ENCODE measurements around the gene C1QA. TPM values are rescaled to one million over a fixed set of nuclear protein-coding genes. Genes with fewer than 3 reads are reported as not detected.

C1QA gene
- total and polyA plus RNA-seq, 10 of the 15 experiments (the other 5 are each of a cell fraction or from before 2014, with no cell fraction given), result 0.59 TPM; not detected in 9

DNA sequence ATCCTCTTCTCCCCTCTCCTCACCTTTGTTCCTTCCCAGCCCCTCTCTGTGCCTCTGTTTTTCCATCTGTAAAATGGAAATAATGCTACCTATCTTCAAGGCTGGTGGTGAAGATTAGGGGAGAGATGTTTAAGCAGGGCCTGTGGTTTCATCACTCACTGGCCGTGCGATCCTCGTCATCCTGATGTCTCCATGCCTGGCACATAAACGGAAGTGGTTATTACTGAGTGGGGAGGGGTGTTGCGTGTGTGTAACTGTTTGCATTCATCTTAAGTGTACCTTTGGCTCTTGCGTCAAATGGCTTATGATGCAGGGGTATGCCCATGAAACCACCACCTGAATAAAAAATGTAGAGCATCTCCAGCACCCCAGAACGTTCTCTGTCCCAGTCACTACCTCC lies 17.2 kb upstream of the C1QA start:
- H3K27me3 ChIP-seq (replicated peaks in 1 of 2; ENCODE audit: control insufficient read depth in 2 of 2, insufficient read depth in 2 of 2, low read length in 1 of 2), result peaks cover 0 to 3% of the 10 kb centered on the region in 2 experiments; a peak in 3 of 4 replicates
- intact Hi-C loops (cut with micrococcal nuclease; ENCODE audit: unreplicated experiment), result no loop called here
- no TSS peak for BruUV-seq (replicated peaks)
- ChIA-PET POLR2A (no interaction called here), CTCF (no interaction called here), SMC1A (ENCODE audit: uncharacterized antibody, unreplicated experiment) (no interaction called here), RAD21 (ENCODE audit: unreplicated experiment) (no interaction called here)
- H4K20me1 ChIP-seq (ENCODE audit: control insufficient read depth, insufficient read depth), result no peaks in the 10 kb centered on the region; the same call in 1 of the 2 replicates
- H3K4me2 ChIP-seq (ENCODE audit: control insufficient read depth, insufficient read depth), result no peak overlapping the region
- H3K27ac ChIP-seq (ENCODE audit: control insufficient read depth, insufficient read depth), result no peak overlapping the region
- FAIRE-seq (no peak), ATAC-seq (no peak), DNase-seq (ENCODE audit: low read depth, low spot score) (no peak)
- no peak overlapping the region for H2AFZ ChIP-seq (ENCODE audit: control insufficient read depth, low read depth, low read length)
- no peak for TF ChIP-seq CHD2 (IDR thresholded peaks at IDR 0.05; ENCODE audit: borderline replicate concordance, low read depth, low read length)
- H3K9me3 ChIP-seq (replicated peaks; ENCODE audit: control insufficient read depth, insufficient read depth, low read length), result no peaks in the 10 kb centered on the region
- no peaks in the 10 kb centered on the region for H3K36me3 ChIP-seq (ENCODE audit: control insufficient read depth in 2 of 2, insufficient read depth in 2 of 2, low read length in 1 of 2)
- no peaks in the 10 kb centered on the region for H3K4me1 ChIP-seq (ENCODE audit: control insufficient read depth, insufficient read depth, low read length)
- no peaks in the 10 kb centered on the region for H3K79me2 ChIP-seq (ENCODE audit: control insufficient read depth, insufficient read depth, low read length)
- H3K4me3 ChIP-seq, result no peak overlapping the region
- 30% methylated on average over 7 of the region's 7 CpGs for WGBS (ENCODE audit: insufficient coverage, insufficient replicate concordance, low lambda C conversion rate, missing lambda C conversion rate)
- H3K9ac ChIP-seq (ENCODE audit: control insufficient read depth, insufficient read depth, low read length), result no peak overlapping the region
- in situ Hi-C loops (cut with MboI), result no loop called here

DNA sequence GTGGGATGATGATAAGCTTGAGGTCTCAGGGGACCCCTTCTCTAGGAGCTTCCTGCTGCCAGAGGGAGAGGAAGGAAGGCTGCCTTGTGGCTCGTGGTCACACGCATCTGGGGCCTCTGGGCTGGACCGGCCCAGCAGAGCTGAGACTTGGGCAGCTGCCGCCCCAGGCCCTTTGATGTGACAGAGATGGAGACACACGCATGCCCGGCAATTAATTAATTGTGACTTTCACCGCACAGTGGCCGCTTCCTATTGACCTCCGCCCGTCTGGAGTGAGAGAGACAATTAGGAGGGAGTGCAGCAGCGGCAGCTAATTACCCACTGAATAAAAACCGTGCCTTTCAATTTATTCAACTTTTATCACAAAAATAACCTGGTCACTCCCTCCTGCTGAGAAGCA lies 16.6 kb upstream of the C1QA start:
- H2AFZ ChIP-seq (ENCODE audit: control insufficient read depth, low read depth, low read length), result no peak overlapping the region
- H3K79me2 ChIP-seq (ENCODE audit: control insufficient read depth, insufficient read depth, low read length), result no peaks in the 10 kb centered on the region
- H3K9me3 ChIP-seq (replicated peaks; ENCODE audit: control insufficient read depth, insufficient read depth, low read length), result no peaks in the 10 kb centered on the region
- POLR2A ChIA-PET, result no interaction called here
- no peak overlapping the region for H3K4me3 ChIP-seq
- RAD21 ChIA-PET (ENCODE audit: unreplicated experiment), result no interaction called here
- intact Hi-C loops (cut with micrococcal nuclease; ENCODE audit: unreplicated experiment) (no loop called here), in situ Hi-C loops (cut with MboI) (no loop called here)
- FAIRE-seq (no peak), ATAC-seq (no peak), DNase-seq (ENCODE audit: low read depth, low spot score) (no peak)
- H4K20me1 ChIP-seq (ENCODE audit: control insufficient read depth, insufficient read depth), result no peaks in the 10 kb centered on the region
- no peaks in the 10 kb centered on the region for H3K36me3 ChIP-seq (ENCODE audit: control insufficient read depth in 2 of 2, insufficient read depth in 2 of 2, low read length in 1 of 2)
- CTCF ChIA-PET, result no interaction called here
- WGBS (ENCODE audit: insufficient coverage, insufficient replicate concordance, low lambda C conversion rate, missing lambda C conversion rate), result 18% methylated on average over 12 of the region's 12 CpGs
- TF ChIP-seq POLR2A (IDR thresholded peaks at IDR 0.05; ENCODE audit: low read depth, low read length), result no peak
- TF ChIP-seq, protein P1, sequence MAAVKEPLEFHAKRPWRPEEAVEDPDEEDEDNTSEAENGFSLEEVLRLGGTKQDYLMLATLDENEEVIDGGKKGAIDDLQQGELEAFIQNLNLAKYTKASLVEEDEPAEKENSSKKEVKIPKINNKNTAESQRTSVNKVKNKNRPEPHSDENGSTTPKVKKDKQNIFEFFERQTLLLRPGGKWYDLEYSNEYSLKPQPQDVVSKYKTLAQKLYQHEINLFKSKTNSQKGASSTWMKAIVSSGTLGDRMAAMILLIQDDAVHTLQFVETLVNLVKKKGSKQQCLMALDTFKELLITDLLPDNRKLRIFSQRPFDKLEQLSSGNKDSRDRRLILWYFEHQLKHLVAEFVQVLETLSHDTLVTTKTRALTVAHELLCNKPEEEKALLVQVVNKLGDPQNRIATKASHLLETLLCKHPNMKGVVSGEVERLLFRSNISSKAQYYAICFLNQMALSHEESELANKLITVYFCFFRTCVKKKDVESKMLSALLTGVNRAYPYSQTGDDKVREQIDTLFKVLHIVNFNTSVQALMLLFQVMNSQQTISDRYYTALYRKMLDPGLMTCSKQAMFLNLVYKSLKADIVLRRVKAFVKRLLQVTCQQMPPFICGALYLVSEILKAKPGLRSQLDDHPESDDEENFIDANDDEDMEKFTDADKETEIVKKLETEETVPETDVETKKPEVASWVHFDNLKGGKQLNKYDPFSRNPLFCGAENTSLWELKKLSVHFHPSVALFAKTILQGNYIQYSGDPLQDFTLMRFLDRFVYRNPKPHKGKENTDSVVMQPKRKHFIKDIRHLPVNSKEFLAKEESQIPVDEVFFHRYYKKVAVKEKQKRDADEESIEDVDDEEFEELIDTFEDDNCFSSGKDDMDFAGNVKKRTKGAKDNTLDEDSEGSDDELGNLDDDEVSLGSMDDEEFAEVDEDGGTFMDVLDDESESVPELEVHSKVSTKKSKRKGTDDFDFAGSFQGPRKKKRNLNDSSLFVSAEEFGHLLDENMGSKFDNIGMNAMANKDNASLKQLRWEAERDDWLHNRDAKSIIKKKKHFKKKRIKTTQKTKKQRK (IDR thresholded peaks at IDR 0.05; ENCODE audit: low read depth, low read length), result no peak
- TF ChIP-seq, protein P2, sequence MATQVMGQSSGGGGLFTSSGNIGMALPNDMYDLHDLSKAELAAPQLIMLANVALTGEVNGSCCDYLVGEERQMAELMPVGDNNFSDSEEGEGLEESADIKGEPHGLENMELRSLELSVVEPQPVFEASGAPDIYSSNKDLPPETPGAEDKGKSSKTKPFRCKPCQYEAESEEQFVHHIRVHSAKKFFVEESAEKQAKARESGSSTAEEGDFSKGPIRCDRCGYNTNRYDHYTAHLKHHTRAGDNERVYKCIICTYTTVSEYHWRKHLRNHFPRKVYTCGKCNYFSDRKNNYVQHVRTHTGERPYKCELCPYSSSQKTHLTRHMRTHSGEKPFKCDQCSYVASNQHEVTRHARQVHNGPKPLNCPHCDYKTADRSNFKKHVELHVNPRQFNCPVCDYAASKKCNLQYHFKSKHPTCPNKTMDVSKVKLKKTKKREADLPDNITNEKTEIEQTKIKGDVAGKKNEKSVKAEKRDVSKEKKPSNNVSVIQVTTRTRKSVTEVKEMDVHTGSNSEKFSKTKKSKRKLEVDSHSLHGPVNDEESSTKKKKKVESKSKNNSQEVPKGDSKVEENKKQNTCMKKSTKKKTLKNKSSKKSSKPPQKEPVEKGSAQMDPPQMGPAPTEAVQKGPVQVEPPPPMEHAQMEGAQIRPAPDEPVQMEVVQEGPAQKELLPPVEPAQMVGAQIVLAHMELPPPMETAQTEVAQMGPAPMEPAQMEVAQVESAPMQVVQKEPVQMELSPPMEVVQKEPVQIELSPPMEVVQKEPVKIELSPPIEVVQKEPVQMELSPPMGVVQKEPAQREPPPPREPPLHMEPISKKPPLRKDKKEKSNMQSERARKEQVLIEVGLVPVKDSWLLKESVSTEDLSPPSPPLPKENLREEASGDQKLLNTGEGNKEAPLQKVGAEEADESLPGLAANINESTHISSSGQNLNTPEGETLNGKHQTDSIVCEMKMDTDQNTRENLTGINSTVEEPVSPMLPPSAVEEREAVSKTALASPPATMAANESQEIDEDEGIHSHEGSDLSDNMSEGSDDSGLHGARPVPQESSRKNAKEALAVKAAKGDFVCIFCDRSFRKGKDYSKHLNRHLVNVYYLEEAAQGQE (IDR thresholded peaks at IDR 0.05; ENCODE audit: low read depth, low read length), result no peak
- no peak for TF ChIP-seq MEF2A (IDR thresholded peaks at IDR 0.05; ENCODE audit: insufficient read depth, low read depth, low read length)
- no peak for TF ChIP-seq BRCA1 (IDR thresholded peaks at IDR 0.05; ENCODE audit: low read depth, low read length)
- BruUV-seq (replicated peaks), result no TSS peak
- H3K4me2 ChIP-seq (ENCODE audit: control insufficient read depth, insufficient read depth), result no peak overlapping the region
- no peaks in the 10 kb centered on the region for H3K4me1 ChIP-seq (ENCODE audit: control insufficient read depth, insufficient read depth, low read length)
- H3K27me3 ChIP-seq (replicated peaks in 1 of 2; ENCODE audit: control insufficient read depth in 2 of 2, insufficient read depth in 2 of 2, low read length in 1 of 2), result peaks cover 0 to 3% of the 10 kb centered on the region in 2 experiments; a peak in 3 of 4 replicates
- SMC1A ChIA-PET (ENCODE audit: uncharacterized antibody, unreplicated experiment), result no interaction called here
- H3K9ac ChIP-seq (ENCODE audit: control insufficient read depth, insufficient read depth, low read length), result no peak overlapping the region
- H3K27ac ChIP-seq (ENCODE audit: control insufficient read depth, insufficient read depth), result no peak overlapping the region
